ENCODE results near the gene D2HGDH.

DNA sequence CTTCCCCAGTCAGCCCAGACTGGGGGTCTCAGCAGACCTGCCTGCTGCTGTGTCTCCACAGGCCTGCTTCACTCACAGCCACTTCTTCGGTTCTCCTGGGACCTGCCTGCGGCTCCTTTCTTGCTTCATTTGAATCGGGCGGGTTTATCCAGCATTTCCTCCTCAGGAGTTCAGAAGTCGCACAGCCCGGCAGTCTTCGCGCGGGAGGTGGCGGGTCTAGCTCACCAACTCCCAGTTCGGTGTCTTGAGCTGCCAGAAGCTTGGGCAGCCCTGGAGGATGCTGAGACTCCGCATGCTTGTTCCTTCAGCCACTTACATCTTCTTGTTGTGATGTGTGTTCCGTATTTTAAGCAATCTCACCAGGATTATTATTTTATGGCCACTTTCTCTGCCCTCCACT lies 10.8 kb downstream of the D2HGDH start:
- TF ChIP-seq, protein P1, sequence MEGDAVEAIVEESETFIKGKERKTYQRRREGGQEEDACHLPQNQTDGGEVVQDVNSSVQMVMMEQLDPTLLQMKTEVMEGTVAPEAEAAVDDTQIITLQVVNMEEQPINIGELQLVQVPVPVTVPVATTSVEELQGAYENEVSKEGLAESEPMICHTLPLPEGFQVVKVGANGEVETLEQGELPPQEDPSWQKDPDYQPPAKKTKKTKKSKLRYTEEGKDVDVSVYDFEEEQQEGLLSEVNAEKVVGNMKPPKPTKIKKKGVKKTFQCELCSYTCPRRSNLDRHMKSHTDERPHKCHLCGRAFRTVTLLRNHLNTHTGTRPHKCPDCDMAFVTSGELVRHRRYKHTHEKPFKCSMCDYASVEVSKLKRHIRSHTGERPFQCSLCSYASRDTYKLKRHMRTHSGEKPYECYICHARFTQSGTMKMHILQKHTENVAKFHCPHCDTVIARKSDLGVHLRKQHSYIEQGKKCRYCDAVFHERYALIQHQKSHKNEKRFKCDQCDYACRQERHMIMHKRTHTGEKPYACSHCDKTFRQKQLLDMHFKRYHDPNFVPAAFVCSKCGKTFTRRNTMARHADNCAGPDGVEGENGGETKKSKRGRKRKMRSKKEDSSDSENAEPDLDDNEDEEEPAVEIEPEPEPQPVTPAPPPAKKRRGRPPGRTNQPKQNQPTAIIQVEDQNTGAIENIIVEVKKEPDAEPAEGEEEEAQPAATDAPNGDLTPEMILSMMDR (IDR thresholded peaks at IDR 0.05): no peak
- TF ChIP-seq EP300 (IDR thresholded peaks at IDR 0.05) (no peak), POLR2A (IDR thresholded peaks at IDR 0.05) (no peak), POLR2AphosphoS5 (IDR thresholded peaks at IDR 0.05) (no peak)

Measured in suprapubic skin (tissue), 4 donors.